Smooth muscle cell (in vitro differentiated cells): ENCODE results near the gene DDX39A. TPM values are rescaled to one million over a fixed set of nuclear protein-coding genes. Genes with fewer than 3 reads are reported as not detected.

Experiments used
- DNase-seq: peaks from one replicate; lab custom pipeline; 2025; ENCODE audit not compliant: unreplicated experiment; lab: John Stamatoyannopoulos, UW
- H2AFZ ChIP-seq: fragments of 200-600 bp; sonication (generic); 2 replicates; pipeline ENCODE4 v1.6.0; 2016; ENCODE audit warnings: antibody characterized with exemption, low read depth, mild to moderate bottlenecking
- H3F3A ChIP-seq: fragments of 200-600 bp; sonication (generic); 2 replicates; pipeline ENCODE4 v1.6.0; 2017; ENCODE audit warnings: antibody characterized with exemption, low read depth
- H3K27ac ChIP-seq: fragments of 200-600 bp; sonication (generic); 2 replicates; pipeline ENCODE4 v1.5.1; 2016; ENCODE audit warnings: low read depth, mild to moderate bottlenecking
- H3K27me3 ChIP-seq: fragments of 200-600 bp; sonication (generic); 2 replicates; pipeline ENCODE4 v1.6.1; 2016; ENCODE audit warnings: low read depth, mild to moderate bottlenecking
- H3K36me3 ChIP-seq: fragments of 200-600 bp; sonication (generic); 2 replicates; pipeline ENCODE4 v1.5.1; 2016; ENCODE audit warnings: low read depth
- H3K4me1 ChIP-seq: fragments of 200-600 bp; sonication (generic); 2 replicates; pipeline ENCODE4 v1.5.1; 2016; ENCODE audit warnings: low read depth
- H3K4me2 ChIP-seq: fragments of 200-600 bp; sonication (generic); 2 replicates; pipeline ENCODE4 v1.6.0; 2016; ENCODE audit warnings: mild to moderate bottlenecking
- H3K4me3 ChIP-seq: fragments of 200-600 bp; sonication (generic); 2 replicates; pipeline ENCODE4 v1.5.1; 2016; ENCODE audit warnings: mild to moderate bottlenecking
- H3K79me2 ChIP-seq: fragments of 200-600 bp; sonication (generic); 2 replicates; pipeline ENCODE4 v1.6.0; 2016; ENCODE audit warnings: low read depth, mild to moderate bottlenecking
- H3K9ac ChIP-seq: fragments of 200-600 bp; sonication (generic); 2 replicates; pipeline ENCODE4 v1.6.0; 2016; ENCODE audit warnings: low read depth
- H3K9me3 ChIP-seq: fragments of 200-600 bp; sonication (generic); replicated peaks from 2 replicates; pipeline ENCODE4 v1.5.1; 2016; ENCODE audit warnings: low read depth
- H4K20me1 ChIP-seq: fragments of 200-600 bp; sonication (generic); 2 replicates; pipeline ENCODE4 v1.6.0; 2016; ENCODE audit warnings: low read depth
- WGBS: methylation state at CpG from one replicate; pipeline ENCODE4 v1.1.7; 2016; ENCODE audit warnings: low lambda C conversion rate; 5-methylcytosine and 5-hydroxymethylcytosine counted together
- polyA plus RNA-seq: library from polyadenylated mRNA; unstranded; fragments of >200 nt; fragmentation: Nextera tagmentation; extraction: Ambion mirVana; gene quantifications from 2 replicates; pipeline ENCODE4 v1.2.1, GENCODE V29; 2016
- total RNA-seq: library from RNA; depleted of rRNA; stranded (reverse); fragments of >200 nt; gene quantifications from 2 replicates; pipeline ENCODE4 v1.2.3, GENCODE V29; 2014
- TF ChIP-seq, protein P1 (sequence below): fragments of 200-600 bp; sonication (generic); IDR thresholded peaks from 2 replicates; pipeline ENCODE4 v1.5.1; 2017; ENCODE audit warnings: borderline replicate concordance, mild to moderate bottlenecking, antibody characterized with exemption; ENCODE audit not compliant: insufficient read depth, poor library complexity, severe bottlenecking

The DDX39A gene
- total and polyA plus RNA-seq, 2 experiments from 2014 or later = 23.1 to 38.0 TPM

DNA sequence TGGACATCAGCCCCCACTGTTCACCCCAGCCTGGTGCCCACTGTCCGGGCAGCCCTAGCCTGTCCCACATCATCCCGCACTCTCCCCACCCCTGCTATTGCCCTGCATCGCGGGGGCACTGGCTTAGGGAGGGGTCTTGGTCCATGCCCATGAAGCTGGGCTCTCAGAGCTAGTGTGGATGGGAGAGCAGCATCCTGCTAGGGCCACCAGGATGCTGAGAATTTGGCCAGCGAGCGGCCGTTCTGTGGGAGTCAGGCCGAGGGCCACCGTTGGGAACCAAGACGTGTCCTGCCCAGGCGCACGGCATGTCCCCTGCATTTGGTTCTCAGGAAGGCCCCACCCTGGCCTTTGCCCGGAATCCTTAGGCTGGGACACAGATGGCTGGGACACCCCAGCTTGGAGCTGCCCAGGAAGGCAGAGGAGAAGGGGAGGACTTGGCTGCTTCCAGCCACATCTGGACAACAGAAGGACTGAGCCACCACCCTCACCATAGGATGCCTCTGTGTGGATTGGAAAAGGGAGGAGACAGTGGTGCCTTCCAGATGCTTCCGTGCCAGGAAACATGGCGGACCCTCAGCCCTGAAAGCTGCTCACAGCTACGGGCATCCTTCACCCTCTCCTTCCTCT, 23.3 kb downstream of the DDX39A start:
- Histone ChIP-seq H3F3A (no peaks in the 10 kb centered on the region), H3K9me3 (no peaks in the 10 kb centered on the region), H4K20me1 (no peaks in the 10 kb centered on the region), H2AFZ (no peak overlapping the region), H3K4me2 (no peak overlapping the region), H3K27me3 (no peaks in the 10 kb centered on the region), H3K9ac (no peak overlapping the region), H3K36me3 (no peaks in the 10 kb centered on the region), H3K27ac (no peak overlapping the region), H3K79me2 (no peaks in the 10 kb centered on the region), H3K4me1 (no peaks in the 10 kb centered on the region), H3K4me3 (no peak overlapping the region)
- DNase-seq = no peak
- 90% methylated on average over 16 of the region's 16 CpGs for WGBS
- TF ChIP-seq, protein P1, sequence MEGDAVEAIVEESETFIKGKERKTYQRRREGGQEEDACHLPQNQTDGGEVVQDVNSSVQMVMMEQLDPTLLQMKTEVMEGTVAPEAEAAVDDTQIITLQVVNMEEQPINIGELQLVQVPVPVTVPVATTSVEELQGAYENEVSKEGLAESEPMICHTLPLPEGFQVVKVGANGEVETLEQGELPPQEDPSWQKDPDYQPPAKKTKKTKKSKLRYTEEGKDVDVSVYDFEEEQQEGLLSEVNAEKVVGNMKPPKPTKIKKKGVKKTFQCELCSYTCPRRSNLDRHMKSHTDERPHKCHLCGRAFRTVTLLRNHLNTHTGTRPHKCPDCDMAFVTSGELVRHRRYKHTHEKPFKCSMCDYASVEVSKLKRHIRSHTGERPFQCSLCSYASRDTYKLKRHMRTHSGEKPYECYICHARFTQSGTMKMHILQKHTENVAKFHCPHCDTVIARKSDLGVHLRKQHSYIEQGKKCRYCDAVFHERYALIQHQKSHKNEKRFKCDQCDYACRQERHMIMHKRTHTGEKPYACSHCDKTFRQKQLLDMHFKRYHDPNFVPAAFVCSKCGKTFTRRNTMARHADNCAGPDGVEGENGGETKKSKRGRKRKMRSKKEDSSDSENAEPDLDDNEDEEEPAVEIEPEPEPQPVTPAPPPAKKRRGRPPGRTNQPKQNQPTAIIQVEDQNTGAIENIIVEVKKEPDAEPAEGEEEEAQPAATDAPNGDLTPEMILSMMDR = no peak

DNA sequence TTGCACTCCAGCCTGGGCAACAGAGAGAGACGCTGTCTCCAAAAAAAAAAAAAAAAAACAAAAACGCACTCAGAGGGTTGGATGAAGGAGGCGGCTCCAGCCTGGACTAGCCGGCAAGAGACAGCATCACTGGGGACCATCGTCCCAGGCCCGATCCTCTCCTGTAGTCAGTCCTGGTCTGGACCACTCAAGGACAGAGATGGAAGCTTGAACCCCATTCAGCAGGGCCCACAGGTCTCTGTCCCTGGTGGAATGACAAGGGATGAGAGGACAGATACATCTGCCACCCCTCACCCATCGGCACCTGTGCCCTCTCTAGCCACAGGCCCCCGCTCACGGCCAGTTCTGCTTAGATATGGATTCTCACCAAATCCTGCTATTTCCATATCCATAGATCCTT, 23.9 kb downstream of the DDX39A start:
- Histone ChIP-seq H2AFZ (no peak overlapping the region), H3K27me3 (no peaks in the 10 kb centered on the region), H3F3A (no peaks in the 10 kb centered on the region), H3K4me2 (no peak overlapping the region), H3K4me1 (no peaks in the 10 kb centered on the region), H4K20me1 (no peaks in the 10 kb centered on the region), H3K9me3 (no peaks in the 10 kb centered on the region), H3K79me2 (no peaks in the 10 kb centered on the region), H3K4me3 (no peak overlapping the region), H3K36me3 (no peaks in the 10 kb centered on the region), H3K27ac (no peak overlapping the region), H3K9ac (no peak overlapping the region)
- TF ChIP-seq, protein P1 = no peak
- 92% methylated on average over 9 of the region's 9 CpGs for WGBS
- DNase-seq = no peak

DNA sequence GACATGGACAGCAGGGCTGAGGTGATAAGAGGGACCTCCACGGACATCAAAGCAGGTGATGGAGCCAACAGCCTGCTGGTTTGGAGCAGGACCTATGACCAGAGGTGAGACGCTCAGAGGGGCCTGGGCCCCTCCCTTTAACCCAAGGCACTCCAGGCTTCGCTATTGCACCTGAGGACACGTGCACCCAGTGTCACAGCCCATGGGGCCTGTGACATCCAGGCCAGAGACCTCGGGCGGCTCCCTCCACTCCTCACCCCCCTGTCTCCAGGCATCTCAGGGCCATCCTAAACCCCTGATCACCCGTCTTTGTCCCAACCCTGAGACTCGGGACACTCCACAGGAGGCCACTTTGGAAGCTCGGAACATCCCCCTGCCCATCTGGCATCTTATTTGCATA, 25.0 kb downstream of the DDX39A start:
- Histone ChIP-seq H3K27me3 (no peaks in the 10 kb centered on the region), H3K9ac (no peak overlapping the region), H3K4me1 (no peaks in the 10 kb centered on the region), H3K27ac (no peak overlapping the region), H3K4me3 (no peak overlapping the region), H3F3A (no peaks in the 10 kb centered on the region), H4K20me1 (no peaks in the 10 kb centered on the region), H3K4me2 (no peak overlapping the region), H3K9me3 (no peaks in the 10 kb centered on the region), H3K36me3 (no peaks in the 10 kb centered on the region), H2AFZ (no peak overlapping the region), H3K79me2 (no peaks in the 10 kb centered on the region)
- no peak for DNase-seq
- WGBS = 93% methylated on average over 9 of the region's 9 CpGs
- TF ChIP-seq, protein P1 = no peak

DNA sequence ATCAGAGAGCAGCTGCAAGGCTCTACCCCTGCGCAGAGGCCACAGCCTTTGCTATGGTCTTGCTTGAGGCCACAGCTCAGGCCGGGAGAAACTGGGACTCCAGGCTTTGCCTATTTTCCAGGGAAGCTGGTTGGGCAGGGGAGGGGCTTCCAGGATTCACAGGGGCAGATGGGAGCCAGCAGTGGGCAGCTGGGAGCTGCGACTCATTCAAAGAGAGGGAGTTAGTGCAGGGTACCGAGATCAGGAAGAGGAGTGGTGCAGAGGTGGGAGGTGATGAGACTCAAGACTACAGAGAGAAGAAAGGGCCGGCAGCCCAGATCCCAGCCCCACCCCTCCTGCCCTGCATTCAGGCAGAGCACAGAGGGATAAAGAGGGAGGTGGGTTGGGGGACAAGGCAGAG, 25.8 kb downstream of the DDX39A start:
- Histone ChIP-seq H3K4me3 (no peak overlapping the region), H3K4me1 (no peaks in the 10 kb centered on the region), H3K9me3 (no peaks in the 10 kb centered on the region), H3K9ac (no peak overlapping the region), H2AFZ (no peak overlapping the region), H3F3A (no peaks in the 10 kb centered on the region), H3K27ac (no peak overlapping the region), H3K4me2 (no peak overlapping the region), H3K79me2 (no peaks in the 10 kb centered on the region), H4K20me1 (no peaks in the 10 kb centered on the region), H3K36me3 (no peaks in the 10 kb centered on the region), H3K27me3 (no peaks in the 10 kb centered on the region)
- WGBS = 46% methylated on average over 4 of the region's 5 CpGs
- TF ChIP-seq, protein P1 = no peak
- no peak for DNase-seq
